Osteoblast (primary cell): ENCODE data around the gene ATXN7L1. TPM values are rescaled to one million over a fixed set of nuclear protein-coding genes. Genes with fewer than 3 reads are reported as not detected.
A peak's percentile ranks its signal among the peaks of the same experiment; 100 is the strongest.
"Not testable (repeated sequence)": the region's sequence is repeated elsewhere in the genome, so short reads cannot be mapped to it uniquely, and the experiment has no call there.

Experiments used
- DNase-seq: peaks from one replicate; pipeline ENCODE4 v3.0.0; 2011; ENCODE audit warnings: low spot score, mixed read lengths; ENCODE audit not compliant: insufficient read length; ENCODE audit errors: missing footprints
- H2AFZ ChIP-seq: 2 replicates; pipeline ENCODE4 v1.6.0; 2011; ENCODE audit warnings: mild to moderate bottlenecking, low read length
- H3K27ac ChIP-seq: 2 replicates; pipeline ENCODE4 v1.5.1; 2011; ENCODE audit warnings: mild to moderate bottlenecking, low read depth, low read length, moderate library complexity
- H3K27me3 ChIP-seq: 2 replicates; pipeline ENCODE4 v1.6.0; 2012; ENCODE audit warnings: mild to moderate bottlenecking, control low read depth, inconsistent platforms, low read length, moderate library complexity; ENCODE audit not compliant: insufficient read depth
- H3K36me3 ChIP-seq: 2 replicates; pipeline ENCODE4 v1.5.1; 2011; ENCODE audit warnings: mild to moderate bottlenecking, low read length, control low read depth, moderate library complexity; ENCODE audit not compliant: insufficient read depth
- H3K4me1 ChIP-seq: 2 replicates; pipeline ENCODE4 v1.5.1; 2011; ENCODE audit warnings: mild to moderate bottlenecking, low read length, control low read depth, moderate library complexity; ENCODE audit not compliant: insufficient read depth
- H3K4me2 ChIP-seq: 2 replicates; pipeline ENCODE4 v1.6.0; 2011; ENCODE audit warnings: mild to moderate bottlenecking, low read length; ENCODE audit not compliant: insufficient read depth
- H3K4me3 ChIP-seq: fragments of 200-600 bp; sonication (generic); 3 replicates; pipeline ENCODE4 v1.5.1; 2012; ENCODE audit warnings: mild to moderate bottlenecking, low read length, inconsistent platforms; ENCODE audit not compliant: insufficient read depth
- H3K79me2 ChIP-seq: 2 replicates; pipeline ENCODE4 v1.6.0; 2012; ENCODE audit warnings: mild to moderate bottlenecking, low read length, control low read depth, inconsistent platforms; ENCODE audit not compliant: insufficient read depth
- H3K9me3 ChIP-seq: 2 replicates; pipeline ENCODE4 v1.5.1; 2011; ENCODE audit warnings: low read depth, low read length, control low read depth
- H4K20me1 ChIP-seq: 2 replicates; pipeline ENCODE4 v1.6.0; 2012; ENCODE audit warnings: mild to moderate bottlenecking, low read length, control low read depth; ENCODE audit not compliant: insufficient read depth
- total RNA-seq: library from RNA; depleted of rRNA; stranded (reverse); fragments of >200 nt; gene quantifications from 2 replicates; pipeline ENCODE4 v1.2.3, GENCODE V29; 2012
- TF ChIP-seq, protein P1 (sequence below): IDR thresholded peaks from 2 replicates; pipeline ENCODE4 v1.5.1; 2011; ENCODE audit warnings: mild to moderate bottlenecking, low read depth, low read length, moderate library complexity; ENCODE audit errors: extremely low read depth

Gene ATXN7L1
- total RNA-seq, 1 donor = 9.0 TPM

DNA sequence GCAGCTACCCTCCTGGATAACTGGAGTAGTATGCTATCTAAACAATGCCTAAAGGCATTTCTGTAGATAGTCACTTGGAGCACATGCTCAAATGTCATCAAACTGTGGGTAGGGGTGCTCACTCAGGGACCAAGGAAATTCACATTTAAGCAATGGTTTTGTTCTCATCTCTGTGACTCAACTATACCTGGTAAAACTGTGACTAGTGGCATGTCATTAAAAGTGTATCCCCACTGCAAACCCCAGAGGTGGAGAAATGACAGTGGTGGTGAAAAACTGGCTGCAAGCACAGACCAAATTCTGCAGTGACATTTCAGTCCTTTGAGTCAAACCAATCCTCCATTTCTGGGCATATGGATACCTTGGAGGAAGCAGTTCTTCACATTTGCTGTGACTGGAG lies 160.9 kb downstream of the ATXN7L1 start:
- H3K36me3 ChIP-seq = no peaks in the 10 kb centered on the region
- peaks cover 9% of the 10 kb centered on the region for H4K20me1 ChIP-seq
- TF ChIP-seq, protein P1, sequence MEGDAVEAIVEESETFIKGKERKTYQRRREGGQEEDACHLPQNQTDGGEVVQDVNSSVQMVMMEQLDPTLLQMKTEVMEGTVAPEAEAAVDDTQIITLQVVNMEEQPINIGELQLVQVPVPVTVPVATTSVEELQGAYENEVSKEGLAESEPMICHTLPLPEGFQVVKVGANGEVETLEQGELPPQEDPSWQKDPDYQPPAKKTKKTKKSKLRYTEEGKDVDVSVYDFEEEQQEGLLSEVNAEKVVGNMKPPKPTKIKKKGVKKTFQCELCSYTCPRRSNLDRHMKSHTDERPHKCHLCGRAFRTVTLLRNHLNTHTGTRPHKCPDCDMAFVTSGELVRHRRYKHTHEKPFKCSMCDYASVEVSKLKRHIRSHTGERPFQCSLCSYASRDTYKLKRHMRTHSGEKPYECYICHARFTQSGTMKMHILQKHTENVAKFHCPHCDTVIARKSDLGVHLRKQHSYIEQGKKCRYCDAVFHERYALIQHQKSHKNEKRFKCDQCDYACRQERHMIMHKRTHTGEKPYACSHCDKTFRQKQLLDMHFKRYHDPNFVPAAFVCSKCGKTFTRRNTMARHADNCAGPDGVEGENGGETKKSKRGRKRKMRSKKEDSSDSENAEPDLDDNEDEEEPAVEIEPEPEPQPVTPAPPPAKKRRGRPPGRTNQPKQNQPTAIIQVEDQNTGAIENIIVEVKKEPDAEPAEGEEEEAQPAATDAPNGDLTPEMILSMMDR = no peak
- H2AFZ ChIP-seq = no peak overlapping the region
- no peak overlapping the region for H3K27ac ChIP-seq
- H3K27me3 ChIP-seq = no peaks in the 10 kb centered on the region
- H3K4me2 ChIP-seq = no peak overlapping the region
- H3K4me3 ChIP-seq = no peak overlapping the region
- H3K9me3 ChIP-seq = no peaks in the 10 kb centered on the region
- H3K79me2 ChIP-seq = no peaks in the 10 kb centered on the region
- peaks cover 12% of the 10 kb centered on the region for H3K4me1 ChIP-seq
- DNase-seq = peak; percentile 39

DNA sequence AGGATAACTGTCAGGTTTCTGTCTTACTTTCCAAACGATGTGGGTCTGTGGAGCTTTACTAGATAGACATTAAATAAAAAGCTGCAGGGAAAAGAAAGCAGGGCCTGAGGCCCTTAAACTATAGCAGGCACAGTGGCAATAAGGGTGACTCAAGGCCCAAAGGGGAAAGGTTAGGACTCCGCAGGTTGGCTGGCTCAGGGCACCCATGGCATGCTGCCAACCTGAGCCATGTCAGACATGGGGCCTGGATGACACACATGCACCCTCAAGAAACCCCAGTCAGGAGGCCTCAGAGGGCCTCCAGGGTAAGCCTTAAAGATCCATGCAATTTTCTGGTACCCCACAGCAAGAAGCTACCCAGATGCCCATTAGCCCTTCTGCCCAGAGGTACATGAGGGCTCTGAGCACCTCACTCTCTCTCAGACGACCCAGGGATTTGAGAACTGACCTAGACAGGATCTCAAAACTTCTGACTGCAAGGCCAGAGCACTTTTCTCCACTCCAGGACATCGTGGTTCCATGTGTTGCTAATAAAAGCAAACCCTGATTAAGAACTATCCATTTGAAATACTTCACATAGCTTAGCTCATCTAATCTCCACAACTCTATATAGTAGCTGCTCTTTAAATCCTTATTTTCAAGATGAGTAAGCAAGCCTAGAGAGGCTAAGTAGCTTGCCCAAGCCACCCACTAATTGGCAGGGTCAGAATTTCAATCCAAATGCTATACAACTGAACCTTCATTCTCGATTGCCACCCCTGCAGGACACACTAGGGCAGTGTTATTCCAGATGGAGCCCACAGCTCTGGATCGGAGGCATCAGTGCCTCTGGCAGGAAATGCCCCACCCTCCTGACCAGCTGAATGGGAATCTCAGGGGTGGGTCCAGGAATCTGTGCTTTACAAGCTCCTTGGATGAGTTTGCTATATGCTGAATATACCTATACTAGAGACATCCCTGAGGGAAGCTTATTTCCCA lies 162.6 kb downstream of the ATXN7L1 start:
- H3K4me2 ChIP-seq = peak overlapping the region; percentile 13
- H3K79me2 ChIP-seq = no peaks in the 10 kb centered on the region
- H2AFZ ChIP-seq = no peak overlapping the region
- DNase-seq = peak; percentile 80
- peaks cover 9% of the 10 kb centered on the region for H4K20me1 ChIP-seq
- no peaks in the 10 kb centered on the region for H3K27me3 ChIP-seq
- no peak overlapping the region for H3K4me3 ChIP-seq
- H3K36me3 ChIP-seq = no peaks in the 10 kb centered on the region
- no peaks in the 10 kb centered on the region for H3K9me3 ChIP-seq
- H3K4me1 ChIP-seq = peaks cover 12% of the 10 kb centered on the region
- no peak overlapping the region for H3K27ac ChIP-seq
- TF ChIP-seq, protein P1 = no peak

DNA sequence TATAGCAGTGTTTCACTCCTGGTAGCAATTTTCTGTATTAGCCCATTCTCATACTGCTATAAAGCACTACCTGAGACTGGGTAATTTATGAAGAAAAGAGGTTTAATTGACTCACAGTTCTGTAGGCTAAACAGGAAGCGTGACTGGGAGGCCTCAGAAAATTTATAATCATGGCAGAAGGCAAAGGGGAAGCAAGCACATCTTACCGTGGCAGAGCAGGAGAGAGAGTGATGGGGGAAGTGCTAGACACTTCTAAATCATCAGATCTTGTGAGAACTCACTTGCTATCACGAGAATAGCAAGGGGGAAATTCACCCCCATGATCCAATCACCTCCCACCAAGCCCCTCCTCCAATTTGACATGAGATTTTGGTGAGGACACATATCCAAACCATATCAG lies 163.5 kb downstream of the ATXN7L1 start:
- Histone ChIP-seq H3K79me2 (no peaks in the 10 kb centered on the region), H2AFZ (no peak overlapping the region), H3K9me3 (no peaks in the 10 kb centered on the region), H3K4me2 (no peak overlapping the region), H3K27ac (no peak overlapping the region), H3K4me3 (no peak overlapping the region), H4K20me1 (peaks cover 9% of the 10 kb centered on the region), H3K36me3 (no peaks in the 10 kb centered on the region), H3K27me3 (no peaks in the 10 kb centered on the region), H3K4me1 (peaks cover 12% of the 10 kb centered on the region)
- no peak for DNase-seq
- TF ChIP-seq, protein P1 = no peak

DNA sequence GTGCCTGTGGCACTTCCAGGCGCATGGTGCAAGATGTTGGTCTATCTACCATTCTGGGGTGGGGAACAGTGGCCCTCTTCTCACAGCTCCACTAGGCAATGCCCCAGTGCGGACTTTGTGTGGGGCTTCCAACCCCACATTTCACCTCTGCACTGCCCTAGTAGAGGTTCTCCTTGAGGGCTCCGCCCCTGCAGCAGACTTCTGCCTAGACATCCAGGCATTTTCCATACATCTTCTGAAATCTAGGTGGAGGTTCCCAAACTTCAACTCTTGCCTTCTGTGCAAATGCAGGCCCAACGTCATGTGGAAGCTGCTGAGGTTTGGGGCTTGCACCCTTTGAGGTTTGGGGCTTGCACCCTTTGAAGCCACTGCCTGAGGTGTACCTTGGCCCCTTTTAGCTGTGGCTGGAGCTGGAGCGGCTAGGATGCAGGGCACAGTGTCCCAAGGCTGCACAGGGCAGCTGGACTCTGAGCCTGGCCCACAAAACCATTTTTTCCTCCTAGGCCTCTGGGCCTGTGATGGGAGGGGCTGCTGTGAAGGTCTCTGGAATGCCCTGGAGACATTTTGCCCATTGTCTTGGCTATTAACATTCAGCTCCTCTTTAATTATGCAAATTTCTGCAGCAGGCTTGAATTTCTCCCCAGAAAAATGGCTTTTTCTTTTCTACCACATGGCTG lies 164.5 kb downstream of the ATXN7L1 start:
- TF ChIP-seq, protein P1 = no peak
- H3K27ac ChIP-seq = no peak overlapping the region
- no peak overlapping the region for H2AFZ ChIP-seq
- no peak overlapping the region for H3K4me2 ChIP-seq
- no peak for DNase-seq
- peaks cover 12% of the 10 kb centered on the region for H3K4me1 ChIP-seq
- H3K4me3 ChIP-seq = no peak overlapping the region
- no peaks in the 10 kb centered on the region for H3K36me3 ChIP-seq
- H3K79me2 ChIP-seq = no peaks in the 10 kb centered on the region
- no peaks in the 10 kb centered on the region for H3K27me3 ChIP-seq
- peaks cover 15% of the 10 kb centered on the region for H4K20me1 ChIP-seq
- H3K9me3 ChIP-seq = no peaks in the 10 kb centered on the region

DNA sequence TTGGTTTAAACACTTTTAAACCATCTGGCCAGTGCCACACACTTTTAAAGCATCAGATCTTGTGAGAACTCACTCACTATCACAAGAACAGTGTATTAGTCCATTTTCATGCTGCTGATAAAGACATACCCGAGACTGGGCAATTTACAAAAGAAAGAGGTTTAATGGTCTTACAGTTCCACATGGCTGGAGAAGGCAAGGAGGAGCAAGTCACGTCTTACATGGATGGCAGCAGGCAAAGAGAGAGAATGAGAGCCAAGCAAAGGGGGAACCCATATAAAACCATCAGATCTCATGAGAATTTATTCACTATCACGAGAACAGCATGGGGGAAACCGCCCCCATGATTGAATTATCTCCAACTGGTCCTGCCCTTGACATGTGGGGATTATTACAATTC lies 165.7 kb downstream of the ATXN7L1 start:
- H4K20me1 ChIP-seq = peaks cover 15% of the 10 kb centered on the region
- peaks cover 12% of the 10 kb centered on the region for H3K4me1 ChIP-seq
- H3K4me3 ChIP-seq, H3K79me2 ChIP-seq, H3K27me3 ChIP-seq, H3K36me3 ChIP-seq, DNase-seq, H2AFZ ChIP-seq, H3K27ac ChIP-seq, H3K4me2 ChIP-seq, H3K9me3 ChIP-seq: not testable (repeated sequence)
